ENCODE data around the gene ALG3.

Gene ALG3

GRCh38 chr3:184248454-184249411 is at the start of gene ALG3:
ALG3 (minus strand) TSS chr3:184248962; CDS start chr3:184248940, 22 bp downstream.
- TF ChIP-seq CTCF (IDR thresholded peaks at IDR 0.05) (no peak), ZFX (IDR thresholded peaks at IDR 0.05; ENCODE audit: borderline replicate concordance) (no peak)
- peak within 1 kb of the TSS; percentile 95 for H3K27ac ChIP-seq

- no peak overlapping the region for H3K27ac ChIP-seq
- TF ChIP-seq CTCF (IDR thresholded peaks at IDR 0.05): no peak
- TF ChIP-seq ZFX (IDR thresholded peaks at IDR 0.05; ENCODE audit: borderline replicate concordance): no peak
These were observed 47.9 kb upstream of the ALG3 start for GRCh38 chr3:184296616-184297015.

GRCh38 chr3:184295771-184296170 is 47.0 kb upstream of the ALG3 start:
- no peak for TF ChIP-seq ZFX (IDR thresholded peaks at IDR 0.05; ENCODE audit: borderline replicate concordance)
- no peak for TF ChIP-seq CTCF (IDR thresholded peaks at IDR 0.05)
- H3K27ac ChIP-seq: no peak overlapping the region

- H3K27ac ChIP-seq: no peak overlapping the region
- TF ChIP-seq CTCF (IDR thresholded peaks at IDR 0.05) (no peak), ZFX (IDR thresholded peaks at IDR 0.05; ENCODE audit: borderline replicate concordance) (no peak)
These were observed 43.1 kb upstream of the ALG3 start for GRCh38 chr3:184291738-184292445.

- no peak for TF ChIP-seq ZFX (IDR thresholded peaks at IDR 0.05; ENCODE audit: borderline replicate concordance)
- no peak for TF ChIP-seq CTCF (IDR thresholded peaks at IDR 0.05)
- no peak overlapping the region for H3K27ac ChIP-seq
These were observed 42.4 kb upstream of the ALG3 start for GRCh38 chr3:184291044-184291737.

GRCh38 chr3:184290331-184290730 is 41.6 kb upstream of the ALG3 start:
- H3K27ac ChIP-seq: no peak overlapping the region

More at GRCh38 chr3:184290331-184290730, 41.6 kb upstream of the ALG3 start:
- TF ChIP-seq ZFX (IDR thresholded peaks at IDR 0.05; ENCODE audit: borderline replicate concordance) (no peak), CTCF (IDR thresholded peaks at IDR 0.05) (no peak)
